HG02938 (cell line): ENCODE measurements around the gene HTATIP2.
A peak's percentile ranks its signal among the peaks of the same experiment; 100 is the strongest.
"Not testable (repeated sequence)": the region's sequence is repeated elsewhere in the genome, so short reads cannot be mapped to it uniquely, and the experiment has no call there.

Source experiments
- ATAC-seq: cut with Tn5 transposase; IDR thresholded peaks from one replicate; pipeline ENCODE4 v1.9.1; 2021; ENCODE audit warnings: mild to moderate bottlenecking, moderate library complexity; ENCODE audit not compliant: unreplicated experiment

The HTATIP2 gene

DNA sequence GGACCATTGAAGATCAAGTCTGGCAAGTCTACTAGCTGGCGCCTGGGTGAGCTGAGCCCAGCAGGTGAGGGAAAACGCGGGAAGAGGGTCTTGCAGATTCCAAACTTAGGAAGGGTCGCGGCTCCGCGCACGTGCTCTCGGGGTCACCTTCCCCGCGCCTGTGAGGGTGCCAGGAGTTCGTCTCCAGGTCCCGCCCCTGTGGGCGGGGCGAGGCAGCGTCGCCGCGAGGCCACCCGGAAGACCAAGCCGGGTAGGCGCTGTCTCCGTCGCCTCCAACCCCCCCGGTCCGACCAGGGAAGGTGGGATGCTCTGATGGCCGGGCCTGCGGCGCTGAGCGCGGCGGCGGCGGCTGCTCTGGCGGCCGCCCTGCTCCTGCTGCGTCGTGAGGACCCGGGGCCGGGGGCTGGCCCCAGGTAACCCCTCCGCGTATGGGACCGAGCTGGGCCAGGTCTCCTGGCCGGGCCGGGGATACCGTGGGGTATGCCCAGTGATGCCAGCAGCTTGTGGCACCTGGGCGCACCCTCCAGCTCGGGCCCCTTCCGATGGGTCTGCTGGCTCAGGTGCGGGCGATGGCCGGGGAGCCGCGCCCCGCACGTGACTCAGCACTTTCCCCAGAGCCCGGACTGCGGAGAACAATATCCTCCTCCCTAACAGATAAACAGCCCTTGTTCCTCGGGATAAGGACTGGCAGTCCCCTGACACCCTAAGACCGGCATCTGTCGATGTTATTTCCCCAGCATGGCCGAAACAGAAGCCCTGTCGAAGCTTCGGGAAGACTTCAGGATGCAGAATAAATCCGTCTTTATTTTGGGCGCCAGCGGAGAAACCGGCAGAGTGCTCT lies at the start of gene HTATIP2:
HTATIP2 (plus strand) TSS at position 215 of the 841 bp plus-strand sequence; CDS start at position 739, 524 bp downstream.
- ATAC-seq, result peak; percentile 86

- ATAC-seq, result no peak
These were observed 47.7 kb upstream of the HTATIP2 start for GRCh38 chr11:20315800-20316199.

GRCh38 chr11:20321177-20321576 lies 42.3 kb upstream of the HTATIP2 start:
- ATAC-seq, result no peak

- no peak for ATAC-seq
These were observed 36.1 kb upstream of the HTATIP2 start for GRCh38 chr11:20327377-20327935.

DNA sequence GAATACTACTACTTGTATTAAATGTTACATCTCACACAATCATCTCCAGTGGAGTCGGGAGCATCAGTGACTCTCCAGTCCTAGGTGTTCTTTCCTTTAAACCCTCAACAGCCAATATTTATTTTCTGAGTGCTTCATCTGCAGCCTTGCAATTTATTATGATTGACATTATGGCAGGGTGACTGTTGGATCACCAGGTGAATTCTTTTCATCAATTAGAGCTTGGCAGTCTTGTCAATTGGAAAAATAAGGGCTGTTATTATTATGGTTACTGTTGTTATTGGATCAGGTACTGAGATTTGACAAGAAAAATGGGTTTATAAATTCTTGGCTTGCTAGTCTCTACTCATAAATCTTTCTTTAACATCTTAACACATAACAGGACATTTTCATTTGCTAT lies 27.5 kb upstream of the HTATIP2 start:
- no peak for ATAC-seq

DNA sequence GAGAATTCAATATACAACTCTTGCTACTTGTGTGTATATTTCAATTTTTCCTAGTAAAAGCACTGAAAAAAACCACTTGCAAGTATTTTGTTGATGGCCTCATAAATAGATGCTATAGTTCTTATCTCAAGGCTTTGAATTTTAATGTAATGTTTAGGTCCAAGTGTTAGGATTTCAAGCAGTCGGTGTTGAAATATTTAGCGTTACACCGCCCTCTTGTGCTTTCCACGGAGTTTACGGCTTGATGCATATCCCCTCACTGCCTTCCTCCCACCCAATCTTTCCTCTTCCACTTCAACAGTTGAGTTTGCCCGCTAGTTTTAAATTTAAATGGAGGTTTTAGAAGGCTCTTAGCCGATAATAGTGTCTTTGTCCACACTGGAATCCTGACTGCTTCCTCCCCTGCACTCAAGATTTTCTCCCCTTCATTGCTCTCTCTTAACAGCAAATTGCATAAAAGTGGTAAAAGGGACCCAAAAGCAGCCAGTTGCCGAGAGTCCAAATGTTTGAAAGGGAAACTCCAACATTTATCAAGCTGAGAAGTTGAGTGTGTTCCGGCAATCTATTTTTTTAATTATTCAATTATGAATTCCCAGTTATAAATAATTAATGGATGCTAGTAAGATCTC lies 25.9 kb upstream of the HTATIP2 start:
- no peak for ATAC-seq

DNA sequence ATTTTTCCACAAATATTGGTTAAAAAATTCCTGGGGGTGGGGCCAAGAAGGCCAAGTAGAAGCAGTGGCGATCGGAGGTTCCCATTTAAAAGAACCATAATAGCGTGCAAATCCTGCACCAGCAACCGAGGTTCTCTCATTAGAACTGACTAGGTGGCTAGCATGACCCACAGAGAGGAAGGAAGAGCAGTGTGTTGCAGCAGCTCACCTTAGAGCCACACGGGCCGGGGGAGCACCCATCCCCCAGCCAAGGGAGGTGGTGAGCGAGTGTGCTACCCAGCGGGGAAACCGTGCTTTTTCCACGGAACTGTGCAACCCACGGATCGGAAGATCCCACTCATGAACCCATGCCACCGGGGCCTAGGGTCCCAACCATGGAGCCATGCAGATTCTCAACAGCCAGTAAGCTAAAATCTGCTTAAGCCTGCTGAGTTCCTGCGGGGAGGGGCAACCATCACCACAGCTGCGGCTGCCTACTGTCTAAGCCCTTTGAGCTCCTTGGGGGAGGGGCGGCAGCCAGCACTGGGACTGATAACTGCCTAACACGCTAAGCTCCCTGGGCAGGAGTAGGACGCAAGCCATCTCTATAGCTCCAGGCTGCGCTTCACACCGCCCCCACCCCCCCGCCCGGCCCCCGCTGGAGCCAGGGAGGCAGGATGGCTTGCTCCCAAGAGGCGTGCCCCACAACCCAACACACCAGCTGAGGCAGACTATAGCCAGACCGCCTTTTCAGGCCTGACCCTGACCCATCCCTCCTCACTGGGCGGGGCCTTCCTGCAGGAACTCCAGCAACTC lies 21.0 kb upstream of the HTATIP2 start:
- ATAC-seq, result no peak

GRCh38 chr11:20351136-20351535 lies 12.4 kb upstream of the HTATIP2 start:
- no peak for ATAC-seq

DNA sequence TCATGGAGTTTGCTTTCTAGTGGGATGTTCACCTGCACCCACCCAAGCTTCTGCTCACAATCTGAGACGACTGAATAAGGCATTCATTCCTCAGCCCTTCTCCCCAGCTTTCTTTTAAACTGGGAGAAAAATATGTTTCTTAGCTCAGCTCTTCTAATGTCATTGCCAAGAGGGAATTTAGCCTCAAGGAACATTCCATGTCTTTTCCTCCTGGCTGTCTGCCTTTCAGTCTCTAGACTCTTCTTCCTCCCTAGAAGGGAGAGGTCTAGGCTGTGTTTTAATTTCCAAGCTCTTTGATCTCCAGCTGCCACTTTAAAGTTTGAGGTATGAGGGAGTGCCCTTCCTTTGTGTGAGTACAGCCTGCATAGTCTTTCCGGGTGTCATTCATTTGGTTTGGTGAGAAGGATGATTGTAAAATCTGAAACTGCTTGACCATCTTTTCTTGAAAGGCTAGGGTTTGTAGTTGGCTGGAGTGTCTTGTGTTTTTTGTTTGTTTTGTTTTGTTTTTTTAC lies 11.7 kb upstream of the HTATIP2 start:
- no peak for ATAC-seq

- no peak for ATAC-seq
These were observed 9.6 kb upstream of the HTATIP2 start for GRCh38 chr11:20353829-20354434.

DNA sequence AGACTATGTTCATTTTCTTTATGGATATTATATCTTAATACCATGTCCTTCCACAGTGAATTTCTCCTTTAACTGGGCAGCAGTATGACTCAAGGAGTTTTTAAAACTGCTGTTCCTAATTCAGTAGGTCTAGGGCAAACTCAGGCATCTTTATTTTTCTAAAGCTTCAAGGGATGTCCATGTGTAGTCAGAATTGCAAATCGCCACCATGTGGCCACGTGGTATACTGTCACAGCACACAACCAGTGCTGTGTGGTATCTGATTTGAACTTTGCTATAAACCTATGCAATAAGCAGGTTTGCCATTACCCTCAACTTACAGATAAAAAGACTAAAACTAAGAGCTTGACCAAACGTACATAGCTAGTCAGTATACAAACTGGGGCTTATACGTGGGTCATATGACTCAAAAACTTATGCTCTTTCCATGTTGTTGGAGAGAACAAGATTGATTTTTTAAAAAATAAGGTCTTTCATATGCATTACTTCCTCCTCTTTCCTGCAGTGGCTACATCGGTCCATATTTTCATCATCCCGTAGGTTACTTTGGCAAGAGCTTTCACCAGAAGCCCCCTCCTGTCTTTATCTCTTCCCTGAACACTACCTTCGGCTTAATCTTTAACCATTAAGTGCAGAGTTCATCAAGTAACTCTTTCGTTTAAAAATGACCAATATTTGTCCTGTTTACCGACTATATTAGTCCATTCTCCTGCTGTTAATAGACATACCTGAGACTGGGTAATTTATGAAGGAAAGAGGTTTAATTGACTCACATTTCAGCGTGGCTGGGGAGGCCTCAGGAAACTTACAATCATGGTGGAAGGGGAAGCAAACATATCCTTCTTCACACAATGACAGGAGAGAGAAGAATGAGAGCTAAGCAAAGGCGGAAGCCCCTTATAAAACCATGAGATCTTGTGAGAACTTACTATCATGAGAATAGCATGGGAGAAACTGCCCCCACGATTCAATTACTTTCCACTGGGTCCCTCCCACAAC lies 8.0 kb upstream of the HTATIP2 start:
- peak; percentile 89 for ATAC-seq

GRCh38 chr11:20357150-20357549 lies 6.4 kb upstream of the HTATIP2 start:
- no peak for ATAC-seq

DNA sequence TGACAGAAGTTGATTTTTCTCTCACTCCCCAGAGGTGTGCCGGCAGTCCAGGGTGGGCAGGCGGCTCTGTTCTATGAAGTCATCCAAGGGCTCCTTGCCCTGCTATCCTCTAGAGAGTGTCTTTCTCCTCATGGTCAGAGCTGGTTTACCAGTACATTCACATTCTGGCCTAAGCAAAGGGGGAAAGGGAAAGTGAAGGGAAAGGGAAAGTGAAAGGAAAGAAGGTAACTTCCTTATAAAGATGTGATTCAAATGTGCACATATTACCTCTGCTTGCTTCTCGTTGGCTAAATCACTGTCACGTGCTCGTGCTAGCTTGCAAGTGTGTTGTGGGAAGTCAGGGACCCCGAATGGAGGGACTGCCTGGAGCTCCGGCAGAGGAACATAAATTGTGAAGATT lies 2.9 kb upstream of the HTATIP2 start:
- ATAC-seq, result no peak

GRCh38 chr11:20362481-20362880 lies 1.0 kb upstream of the HTATIP2 start:
- ATAC-seq, result no peak

GRCh38 chr11:20363149-20363499 lies 390 bp upstream of the HTATIP2 start:
- no peak for ATAC-seq

GRCh38 chr11:20364341-20364792 lies 853 bp downstream of the HTATIP2 start:
- no peak for ATAC-seq

- not testable (repeated sequence) for ATAC-seq
These were observed 2.0 kb downstream of the HTATIP2 start for GRCh38 chr11:20365465-20365864.

DNA sequence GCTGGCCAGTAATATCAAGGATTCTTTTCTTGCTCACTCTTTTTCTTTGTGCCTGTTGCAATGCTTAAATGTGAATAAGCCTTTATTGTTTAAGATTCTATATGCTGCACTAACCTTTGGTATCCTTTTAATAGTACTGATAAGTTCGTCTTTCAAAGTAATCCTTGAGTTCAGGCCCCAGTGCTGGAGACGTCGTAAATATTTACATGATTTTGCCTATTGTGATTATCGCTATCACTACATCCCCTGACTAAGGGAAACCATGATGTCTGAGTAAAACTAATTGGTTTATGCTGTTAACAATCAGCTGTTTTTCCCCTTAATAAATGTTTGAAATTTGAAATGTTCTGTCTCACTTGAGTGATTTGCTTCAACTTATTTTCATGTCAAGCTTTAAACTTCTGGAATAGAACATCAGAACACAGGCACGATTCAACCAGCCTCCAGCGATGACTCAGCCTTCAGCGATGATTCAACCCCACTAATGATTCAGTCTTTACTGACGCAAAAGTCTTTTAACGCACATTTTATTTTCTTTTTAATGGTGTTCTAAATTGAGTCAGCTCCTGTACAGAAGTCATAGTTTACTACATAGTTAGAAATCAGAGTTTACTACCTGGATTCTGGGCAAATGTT lies 3.9 kb downstream of the HTATIP2 start:
- no peak for ATAC-seq

- no peak for ATAC-seq
These were observed 4.9 kb downstream of the HTATIP2 start for GRCh38 chr11:20368438-20368837.
